Left lung (tissue), 14 donors: ENCODE data around the gene MFSD2A. TPM values are rescaled to one million over a fixed set of nuclear protein-coding genes. Genes with fewer than 3 reads are reported as not detected.

Source experiments
- ATAC-seq: fragments of 200-7000 bp; cut with Tn5 transposase; one replicate; pipeline ENCODE4 v1.9.1; 2020; ENCODE audit warnings: moderate library complexity
- DNase-seq, 4 donors: peaks; one replicate each; pipeline ENCODE4 v3.0.0-alpha.2; 2013 to 2020
- H3K27ac ChIP-seq, 2 donors: fragments of 200-600 bp; sonication (generic) in 1 of 2; one replicate each; pipeline versions ENCODE4 v1.5.0 to v1.8.0; 2020 to 2021
- H3K27me3 ChIP-seq, 2 donors: fragments of 200-600 bp; sonication (generic) in 1 of 2; one replicate each; pipeline versions ENCODE4 v1.5.0 to v1.8.0; 2020 to 2021
- H3K36me3 ChIP-seq, 2 donors: fragments of 200-600 bp; sonication (generic) in 1 of 2; one replicate each; pipeline versions ENCODE4 v1.5.0 to v1.8.0; 2020 to 2021
- H3K4me1 ChIP-seq, 2 donors: fragments of 200-600 bp; one replicate each; pipeline ENCODE4 v1.8.0; 2021
- H3K4me3 ChIP-seq, 2 donors: fragments of 200-600 bp; sonication (generic) in 1 of 2; one replicate each; pipeline versions ENCODE4 v1.5.0 to v1.8.0; 2020 to 2021; ENCODE audit warnings: mild to moderate bottlenecking in 1 of 2
- H3K9me3 ChIP-seq, 2 donors: fragments of 200-600 bp; sonication (generic) in 1 of 2; one replicate each; pipeline versions ENCODE4 v1.5.0 to v1.8.0; 2020 to 2021
- CTCF ChIP-seq, 2 donors: fragments of 200-600 bp; sonication (generic) in 1 of 2; IDR thresholded peaks; one replicate each; pipeline versions ENCODE4 v1.5.0 to v1.8.0; 2021; ENCODE audit warnings: antibody characterized with exemption in 2 of 2
- intact Hi-C, 2 donors: fragments of 100-400 bp; cut with DNase I; formaldehyde crosslinking; loops; one replicate each; pipeline versions ENCODE4 v1.11.2 to v1.14.2; 2022
- long read RNA-seq, 12 donors: library from polyadenylated mRNA in 2 of 12; unstranded in 2 of 12; transcript quantifications; one replicate each; pipeline ENCODE4 v2.0.0 and lab custom pipeline, GENCODE V29; 2019 to 2026
- polyA plus RNA-seq, 6 donors: library from polyadenylated mRNA; unstranded; fragments of 120-200 nt; gene quantifications; one replicate each; pipeline ENCODE4 v1.2.1, GENCODE V29; 2013; ENCODE audit not compliant: insufficient read length in 6 of 6
- total RNA-seq, 2 donors: library from RNA; stranded (reverse); fragmentation: NEBNext Ultra II Directional; extraction: Animal tissue kit (Norgen Biotek cat#: 25700); gene quantifications; one replicate each; pipeline ENCODE4 v1.2.1, GENCODE V29; 2021
- donor health status: DM: no; HTN: yes; CAD: no.
- donor health status: DM: no; HTN: no; CAD: no.

Gene MFSD2A
- total RNA-seq (100 to 1,000 TPM in 1 of 2 donors, 10 to 100 TPM in 1; 98.0 to 114 TPM), polyA plus RNA-seq (100 to 1,000 TPM in 5 of 6 donors, 10 to 100 TPM in 1; 56.3 to 214 (median 173) TPM)
- long read RNA-seq, donor 1, transcript MFSD2A-202 (14 exons, 2,154 nt): major isoform, 17 of 154 reads
- long read RNA-seq, donor 1, partial matches to known transcripts: 136 of 154 reads
- long read RNA-seq, donor 1, other reads (novel, unspliced or antisense): 0 of 154 reads
- long read RNA-seq, donor 2, transcript MFSD2A-202 (14 exons, 2,154 nt): major isoform, 29 of 51 reads
- long read RNA-seq, donor 2, partial matches to known transcripts: 22 of 51 reads
- long read RNA-seq, donor 2, other reads (novel, unspliced or antisense): 0 of 51 reads
- long read RNA-seq, donor 3, transcript MFSD2A-202 (14 exons, 2,154 nt): major isoform, 16 of 21 reads
- long read RNA-seq, donor 3, partial matches to known transcripts: 5 of 21 reads
- long read RNA-seq, donor 3, other reads (novel, unspliced or antisense): 0 of 21 reads
- long read RNA-seq, donor 4, transcript MFSD2A-202 (14 exons, 2,154 nt): major isoform, 47 of 88 reads
- long read RNA-seq, donor 4, partial matches to known transcripts: 9 of 88 reads
- long read RNA-seq, donor 4, other reads (novel, unspliced or antisense): 32 of 88 reads
- long read RNA-seq, donor 5, transcript MFSD2A-202 (14 exons, 2,154 nt): major isoform, 24 of 67 reads
- long read RNA-seq, donor 5, partial matches to known transcripts: 41 of 67 reads
- long read RNA-seq, donor 5, other reads (novel, unspliced or antisense): 0 of 67 reads
- long read RNA-seq, donor 6, partial matches to known transcripts: 6 of 9 reads
- long read RNA-seq, donor 6, other reads (novel, unspliced or antisense): 0 of 9 reads
- long read RNA-seq, donor 7, transcript MFSD2A-202 (14 exons, 2,154 nt): major isoform, 8 of 8 reads
- long read RNA-seq, donor 7, partial matches to known transcripts: 0 of 8 reads
- long read RNA-seq, donor 7, other reads (novel, unspliced or antisense): 0 of 8 reads
- long read RNA-seq, donor 8, transcript MFSD2A-202 (14 exons, 2,154 nt): major isoform, 24 of 39 reads
- long read RNA-seq, donor 8, partial matches to known transcripts: 6 of 39 reads
- long read RNA-seq, donor 8, other reads (novel, unspliced or antisense): 8 of 39 reads
- long read RNA-seq, donor 9: 0 reads
- long read RNA-seq, donor 10, transcript MFSD2A-202 (14 exons, 2,154 nt): major isoform, 56 of 78 reads
- long read RNA-seq, donor 10, partial matches to known transcripts: 5 of 78 reads
- long read RNA-seq, donor 10, other reads (novel, unspliced or antisense): 17 of 78 reads
- long read RNA-seq, donor 11, transcript MFSD2A-202 (14 exons, 2,154 nt): major isoform, 10 of 10 reads
- long read RNA-seq, donor 11, partial matches to known transcripts: 0 of 10 reads
- long read RNA-seq, donor 11, other reads (novel, unspliced or antisense): 0 of 10 reads
- long read RNA-seq, donor 12, transcript MFSD2A-202 (14 exons, 2,154 nt): major isoform, 23 of 52 reads
- long read RNA-seq, donor 12, partial matches to known transcripts: 28 of 52 reads
- long read RNA-seq, donor 12, other reads (novel, unspliced or antisense): 0 of 52 reads

GRCh38 chr1:39954870-39955546, at the start of gene MFSD2A:
MFSD2A (plus strand) TSS chr1:39955145; CDS start chr1:39955293, 148 bp downstream.
- H3K36me3 ChIP-seq: peaks cover 0 to 18% of the 10 kb centered on the region in 2 donors
- DNase-seq (peak; percentile 63 to 97 (median 92)), ATAC-seq (peak; percentile 90)
- H3K9me3 ChIP-seq: no peaks in the 10 kb centered on the region
- intact Hi-C loops: no loop called here
- peak within 1 kb of the TSS; percentile 65 to 73 for H3K4me3 ChIP-seq
- peaks cover 6 to 55% of the 10 kb centered on the region in 2 donors for H3K4me1 ChIP-seq
- peaks cover 0 to 26% of the 10 kb centered on the region in 2 donors for H3K27me3 ChIP-seq
- TF ChIP-seq CTCF (IDR thresholded peaks at IDR 0.05): no peak
- peak within 1 kb of the TSS; percentile 77 to 79 for H3K27ac ChIP-seq

GRCh38 chr1:39905172-39905571, 49.8 kb upstream of the MFSD2A start:
- no peak for DNase-seq
- no peak for TF ChIP-seq CTCF (IDR thresholded peaks at IDR 0.05)
- Histone ChIP-seq H3K27ac (no peak overlapping the region), H3K36me3 (no peaks in the 10 kb centered on the region), H3K4me1 (peaks cover 6 to 29% of the 10 kb centered on the region in 2 donors), H3K9me3 (peaks cover 0 to 8% of the 10 kb centered on the region in 2 donors), H3K27me3 (peaks cover 19 to 50% of the 10 kb centered on the region in 2 donors), H3K4me3 (no peak overlapping the region)
- ATAC-seq: no peak
- intact Hi-C loops: no loop called here

GRCh38 chr1:39907528-39908453, 47.2 kb upstream of the MFSD2A start:
- ATAC-seq: no peak
- Histone ChIP-seq H3K36me3 (no peaks in the 10 kb centered on the region), H3K9me3 (peaks cover 0 to 8% of the 10 kb centered on the region in 2 donors)

More at GRCh38 chr1:39907528-39908453, 47.2 kb upstream of the MFSD2A start:
- intact Hi-C loops: no loop called here
- no peak for TF ChIP-seq CTCF (IDR thresholded peaks at IDR 0.05)
- peak overlapping the region in 1 of 2 donors; percentile 29 for H3K27ac ChIP-seq
- no peak for DNase-seq
- no peak overlapping the region for H3K4me3 ChIP-seq
- peaks cover 7 to 35% of the 10 kb centered on the region in 2 donors for H3K27me3 ChIP-seq
- H3K4me1 ChIP-seq: peaks cover 0 to 7% of the 10 kb centered on the region in 2 donors
